Measurements from ENCODE around the gene ZER1. TPM values are rescaled to one million over a fixed set of nuclear protein-coding genes. Genes with fewer than 3 reads are reported as not detected.

Gene ZER1
- total and polyA plus RNA-seq, 2 of the 8 experiments (the other 6 are each of a cell fraction or from before 2014, with no cell fraction given): 20.5 to 26.6 TPM

DNA sequence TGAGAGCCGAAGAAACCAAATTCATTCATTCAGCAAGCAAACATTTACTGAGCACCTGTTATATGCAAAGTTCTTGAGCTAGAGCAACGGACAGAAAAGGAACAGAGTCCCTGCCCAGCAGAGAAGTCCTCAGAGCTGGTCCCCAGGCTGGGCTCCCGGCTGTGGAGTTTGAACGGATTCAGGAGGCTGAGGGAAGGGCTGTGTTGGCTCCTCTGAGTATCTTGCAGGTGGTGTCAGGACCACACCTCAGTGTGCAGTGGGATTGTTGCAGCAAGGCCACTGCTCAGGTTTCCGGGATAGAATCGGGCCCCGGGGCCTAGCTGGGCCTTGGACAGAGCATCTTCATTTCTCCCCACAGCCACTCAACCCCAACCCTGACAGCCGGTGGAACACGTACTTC is 20.4 kb upstream of the ZER1 start (continued):
- no peak for TF ChIP-seq RBBP5 (IDR thresholded peaks at IDR 0.05; ENCODE audit: borderline replicate concordance, low read depth, low read length)
